ENCODE data around the gene SLC16A7.

- TF ChIP-seq POLR2A (IDR thresholded peaks at IDR 0.05; ENCODE audit: low read depth, low read length) (no peak), TAF1 (IDR thresholded peaks at IDR 0.05; ENCODE audit: borderline replicate concordance, low read depth, low read length) (no peak)
These were observed 196.8 kb downstream of the SLC16A7 start for GRCh38 chr12:59792647-59793046.

All from GM12892 (cell line).